CD14-positive monocyte (primary cell): ENCODE measurements around the gene ZNF343. TPM values are rescaled to one million over a fixed set of nuclear protein-coding genes. Genes with fewer than 3 reads are reported as not detected.

ENCODE experiments used
- DNase-seq, 3 donors: peaks; one replicate each; pipeline ENCODE4 v3.0.0-alpha.2; 2011 to 2022
- H2AFZ ChIP-seq: 2 replicates; pipeline ENCODE4 v1.6.0; 2012; ENCODE audit warnings: mild to moderate bottlenecking, low read depth, low read length, inconsistent platforms; ENCODE audit not compliant: insufficient read depth, poor library complexity, severe bottlenecking
- H3K27ac ChIP-seq, 2 donors: 1 replicate in 1 of 2; 2 replicates in 1 of 2; pipeline ENCODE4 v1.5.1; 2012 to 2013; ENCODE audit warnings: low read length in 2 of 2, control low read depth in 1 of 2, inconsistent platforms in 1 of 2, low read depth in 1 of 2, mild to moderate bottlenecking in 1 of 2
- H3K27me3 ChIP-seq, 2 donors: one replicate each; pipeline versions ENCODE4 v1.6.0 to v1.6.1; 2011 to 2013; ENCODE audit warnings: low read length in 2 of 2; ENCODE audit not compliant: control insufficient read depth in 2 of 2, insufficient read depth in 2 of 2
- H3K36me3 ChIP-seq, 2 donors: replicated peaks in 1 of 2; 1 replicate in 1 of 2; 2 replicates in 1 of 2; pipeline versions ENCODE4 v1.5.1 to v1.6.1; 2012 to 2013; ENCODE audit warnings: low read length in 2 of 2, control low read depth in 1 of 2, inconsistent platforms in 1 of 2, mild to moderate bottlenecking in 1 of 2; ENCODE audit not compliant: insufficient read depth in 2 of 2, control insufficient read depth in 1 of 2
- H3K4me1 ChIP-seq, 2 donors: 1 replicate in 1 of 2; 2 replicates in 1 of 2; pipeline versions ENCODE4 v1.5.1 to v1.6.1; 2012 to 2013; ENCODE audit warnings: low read length in 2 of 2, control low read depth in 1 of 2, inconsistent platforms in 1 of 2, mild to moderate bottlenecking in 1 of 2, moderate library complexity in 1 of 2; ENCODE audit not compliant: insufficient read depth in 2 of 2, control insufficient read depth in 1 of 2
- H3K4me2 ChIP-seq: replicated peaks from 2 replicates; pipeline ENCODE3; 2012; ENCODE audit warnings: low read length, moderate library complexity, mild to moderate bottlenecking; ENCODE audit not compliant: poor library complexity, severe bottlenecking; ENCODE audit errors: extremely low read depth
- H3K4me3 ChIP-seq, 3 experiments: fragments of 200-600 bp in 1 of 3; sonication (generic) in 1 of 3; replicated peaks in 1 of 3; 1 replicate in 2 of 3; 2 replicates in 1 of 3; pipeline ENCODE4 v1.5.1; 2011 to 2013; ENCODE audit warnings: low read length in 3 of 3, mild to moderate bottlenecking in 3 of 3, control low read depth in 2 of 3, low read depth in 2 of 3, inconsistent platforms in 1 of 3, moderate library complexity in 1 of 3
- H3K79me2 ChIP-seq: 2 replicates; pipeline ENCODE4 v1.6.0; 2012; ENCODE audit warnings: mild to moderate bottlenecking, control low read depth, inconsistent platforms, low read length, moderate library complexity; ENCODE audit not compliant: insufficient read depth
- H3K9ac ChIP-seq: 2 replicates; pipeline ENCODE4 v1.6.0; 2017; ENCODE audit warnings: low read length, mild to moderate bottlenecking; ENCODE audit not compliant: insufficient read depth, poor library complexity, severe bottlenecking
- H3K9me3 ChIP-seq, 2 donors: replicated peaks in 1 of 2; 1 replicate in 1 of 2; 2 replicates in 1 of 2; pipeline versions ENCODE4 v1.5.1 to v1.6.1; 2012 to 2013; ENCODE audit warnings: low read length in 2 of 2, control low read depth in 1 of 2; ENCODE audit not compliant: control insufficient read depth in 1 of 2, insufficient read depth in 1 of 2
- H4K20me1 ChIP-seq: 2 replicates; pipeline ENCODE4 v1.6.0; 2012; ENCODE audit warnings: mild to moderate bottlenecking, low read length, control low read depth, moderate library complexity; ENCODE audit not compliant: insufficient read depth
- H3K27ac Mint-ChIP-seq, 7 donors: one replicate each; pipeline ENCODE4 v1.8.0; 2020; ENCODE audit warnings: mild to moderate bottlenecking in 7 of 7, mixed read lengths in 7 of 7, moderate library complexity in 6 of 7, inconsistent platforms in 2 of 7
- H3K27me3 Mint-ChIP-seq, 3 donors: one replicate each; pipeline ENCODE4 v1.8.0; 2021 to 2022; ENCODE audit warnings: low read depth in 3 of 3, mild to moderate bottlenecking in 3 of 3, mixed read lengths in 3 of 3, moderate library complexity in 3 of 3, inconsistent platforms in 1 of 3
- H3K36me3 Mint-ChIP-seq, 2 donors: one replicate each; pipeline ENCODE4 v1.8.0; 2020; ENCODE audit warnings: mixed read lengths in 2 of 2, inconsistent platforms in 1 of 2, mild to moderate bottlenecking in 1 of 2
- H3K4me1 Mint-ChIP-seq: one replicate; pipeline ENCODE4 v1.8.0; 2020; ENCODE audit warnings: mild to moderate bottlenecking, mixed read lengths
- H3K4me3 Mint-ChIP-seq, 2 donors: one replicate each; pipeline ENCODE4 v1.8.0; 2020; ENCODE audit warnings: mild to moderate bottlenecking in 2 of 2, mixed read lengths in 2 of 2, moderate library complexity in 1 of 2
- H3K9me3 Mint-ChIP-seq, 7 donors: one replicate each; pipeline ENCODE4 v1.8.0; 2020 to 2022; ENCODE audit warnings: mixed read lengths in 7 of 7, mild to moderate bottlenecking in 6 of 7, moderate library complexity in 6 of 7, inconsistent platforms in 2 of 7
- CTCF ChIP-seq: fragments of 200-600 bp; IDR thresholded peaks from one replicate; pipeline ENCODE4 v1.8.0; 2022; ENCODE audit warnings: antibody characterized with exemption, mild to moderate bottlenecking
- WGBS: methylation state at CpG from one replicate; pipeline ENCODE4 v1.1.5; 2013; ENCODE audit warnings: missing lambda C conversion rate; ENCODE audit not compliant: insufficient coverage; 5-methylcytosine and 5-hydroxymethylcytosine counted together
- intact Hi-C, 2 donors: fragments of 100-400 bp; cut with micrococcal nuclease; formaldehyde crosslinking; loops; one replicate each; pipeline versions ENCODE4 v1.15.0 to v1.15.1; 2023
- polyA plus RNA-seq, 3 donors: library from polyadenylated mRNA; depleted of rRNA in 1 of 3; unstranded in 2 of 3; stranded (reverse) in 1 of 3; fragments of 300-500 nt in 2 of 3; fragments of >200 nt in 1 of 3; fragmentation: Illumina TruSeq in 2 of 3; gene quantifications; 1 replicate in 2 of 3; 2 replicates in 1 of 3; pipeline ENCODE4 v1.2.3, GENCODE V29; 2012 to 2021

The ZNF343 gene
- polyA plus RNA-seq, 3 donors = 1.3 to 6.7 (median 1.3) TPM

- H3K36me3 Mint-ChIP-seq = peaks cover 56 to 65% of the 10 kb centered on the region in 2 donors
- 100% methylated on average over 5 of the region's 12 CpGs for WGBS
These were observed 25.2 kb downstream of the ZNF343 start for GRCh38 chr20:2483504-2483903.

GRCh38 chr20:2480381-2480780 lies 28.3 kb downstream of the ZNF343 start:
- Histone ChIP-seq H3K4me1 (no peaks in the 10 kb centered on the region), H3K9me3 (peaks cover 4 to 5% of the 10 kb centered on the region in 2 donors), H3K79me2 (no peaks in the 10 kb centered on the region), H2AFZ (no peak overlapping the region), H4K20me1 (no peaks in the 10 kb centered on the region), H3K27ac (no peak overlapping the region), H3K27me3 (no peaks in the 10 kb centered on the region), H3K4me3 (no peak overlapping the region), H3K4me2 (no peak overlapping the region), H3K36me3 (peaks cover 11 to 52% of the 10 kb centered on the region in 2 donors), H3K9ac (no peak overlapping the region)
- H3K27ac Mint-ChIP-seq = no peak overlapping the region
- no peak overlapping the region for H3K4me3 Mint-ChIP-seq
- H3K36me3 Mint-ChIP-seq = peaks cover 38 to 52% of the 10 kb centered on the region in 2 donors
- H3K4me1 Mint-ChIP-seq = no peaks in the 10 kb centered on the region
- no peak for DNase-seq
- peaks cover 0 to 1% (median 0%) of the 10 kb centered on the region in 3 donors for H3K27me3 Mint-ChIP-seq
- intact Hi-C loops = no loop called here
- no peak for TF ChIP-seq CTCF
- peaks cover 2 to 12% (median 8%) of the 10 kb centered on the region in 7 donors for H3K9me3 Mint-ChIP-seq
- WGBS = no CpG with 5 or more reads among the region's 2 CpGs

More at GRCh38 chr20:2483504-2483903, 25.2 kb downstream of the ZNF343 start:
- Histone ChIP-seq H3K27me3 (no peaks in the 10 kb centered on the region), H3K79me2 (no peaks in the 10 kb centered on the region), H4K20me1 (no peaks in the 10 kb centered on the region), H3K4me1 (no peaks in the 10 kb centered on the region), H3K9ac (no peak overlapping the region), H3K36me3 (peaks cover 28 to 81% of the 10 kb centered on the region in 2 donors), H3K4me2 (no peak overlapping the region), H2AFZ (no peak overlapping the region), H3K4me3 (no peak overlapping the region), H3K9me3 (peaks cover 4 to 5% of the 10 kb centered on the region in 2 donors), H3K27ac (no peak overlapping the region)
- Mint-ChIP-seq H3K4me1 (no peaks in the 10 kb centered on the region), H3K9me3 (peaks cover 2 to 12% (median 8%) of the 10 kb centered on the region in 7 donors), H3K27ac (no peak overlapping the region), H3K4me3 (no peak overlapping the region), H3K27me3 (peaks cover 0 to 1% (median 0%) of the 10 kb centered on the region in 3 donors)
- TF ChIP-seq CTCF = no peak
- DNase-seq = no peak
- intact Hi-C loops = no loop called here
